WI38 (cell line): ENCODE data around the gene RBM24.

Experiments
- H3K4me3 ChIP-seq: 2 replicates; pipeline ENCODE4 v1.5.1; 2011; ENCODE audit warnings: low read depth, mild to moderate bottlenecking, control low read depth, low read length
- CTCF ChIP-seq: IDR thresholded peaks from 2 replicates; pipeline ENCODE4 v1.5.1; 2012; ENCODE audit warnings: low read depth, mild to moderate bottlenecking, control low read depth, low read length

The RBM24 gene

GRCh38 chr6:17283074-17283473, 1.9 kb downstream of the RBM24 start:
- H3K4me3 ChIP-seq: peak overlapping the region; percentile 88
- TF ChIP-seq CTCF: no peak

- H3K4me3 ChIP-seq: no peak overlapping the region
- no peak for TF ChIP-seq CTCF
Measured at GRCh38 chr6:17289630-17290061, 8.5 kb downstream of the RBM24 start.

GRCh38 chr6:17291778-17292177, 10.6 kb downstream of the RBM24 start:
- no peak overlapping the region for H3K4me3 ChIP-seq
- no peak for TF ChIP-seq CTCF

GRCh38 chr6:17292600-17293133, 11.5 kb downstream of the RBM24 start:
- H3K4me3 ChIP-seq: no peak overlapping the region
- no peak for TF ChIP-seq CTCF

DNA sequence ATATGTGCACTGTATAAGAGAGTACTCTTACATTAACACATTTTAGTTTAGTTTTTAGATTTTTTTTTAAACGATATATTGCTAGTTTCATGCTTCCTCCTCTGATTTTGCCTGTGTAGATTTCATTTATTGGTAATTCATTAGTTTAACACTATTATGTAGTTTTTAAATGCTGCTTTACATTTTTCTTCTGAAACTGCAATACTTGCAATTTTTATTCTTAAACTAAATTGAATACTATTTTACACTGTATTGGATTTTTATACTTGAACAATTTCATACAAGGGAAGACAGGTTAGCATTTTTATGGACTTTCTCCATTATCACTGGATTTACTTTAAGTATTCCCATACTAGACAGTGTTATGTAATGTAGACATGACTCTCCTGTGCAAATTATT, 12.2 kb downstream of the RBM24 start:
- no peak for TF ChIP-seq CTCF
- no peak overlapping the region for H3K4me3 ChIP-seq

DNA sequence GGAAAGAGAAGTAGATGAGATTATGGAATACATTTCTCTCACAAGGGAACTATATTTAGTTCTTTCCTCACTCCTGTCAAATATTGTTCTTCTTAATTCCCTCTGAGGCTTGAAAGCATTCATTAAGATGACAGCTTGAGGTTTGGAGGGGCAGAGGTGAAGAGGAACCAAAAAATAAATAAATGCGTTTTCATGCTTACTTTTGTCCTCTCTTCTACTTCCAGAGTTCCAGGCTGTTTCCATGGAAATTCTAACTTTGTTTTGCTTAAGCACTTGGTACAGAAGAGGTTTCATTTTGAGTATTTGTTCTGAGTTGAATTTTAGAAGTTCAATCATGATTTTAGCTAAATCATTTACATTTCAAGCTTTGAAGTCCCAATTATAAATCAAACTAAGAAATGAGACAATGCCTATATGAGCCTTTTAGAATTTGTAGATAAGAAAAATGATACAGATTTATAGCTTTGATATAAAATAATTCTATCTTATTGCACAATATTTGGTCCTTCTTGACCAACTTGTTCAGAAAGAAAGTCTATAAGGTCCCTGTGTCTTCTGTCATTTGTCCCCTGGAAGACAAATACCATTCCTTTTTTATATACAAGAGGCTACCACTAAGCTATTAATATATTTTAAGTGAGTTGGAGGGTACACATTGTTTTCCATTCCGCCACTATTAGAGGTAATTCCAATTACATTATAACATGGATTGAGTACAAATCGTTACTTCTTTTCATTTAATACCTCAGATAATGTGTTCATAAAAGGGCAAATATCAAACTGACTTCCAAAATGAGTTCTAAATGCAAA, 16.3 kb downstream of the RBM24 start:
- no peak for TF ChIP-seq CTCF
- H3K4me3 ChIP-seq: no peak overlapping the region

GRCh38 chr6:17298257-17298656, 17.1 kb downstream of the RBM24 start:
- H3K4me3 ChIP-seq: no peak overlapping the region
- TF ChIP-seq CTCF: no peak
